Prostate gland (tissue), 2 donors: ENCODE results near the gene ZNF583. TPM values are rescaled to one million over a fixed set of nuclear protein-coding genes. Genes with fewer than 3 reads are reported as not detected.

Experiments
- DNase-seq: peaks from one replicate; pipeline ENCODE4 v3.0.0-alpha.2; 2019; ENCODE audit warnings: low spot score
- H3K27ac ChIP-seq, 2 donors: fragments of 200-600 bp; sonication (generic); 2 replicates each; pipeline ENCODE4 v1.5.1; 2017 to 2019
- H3K27me3 ChIP-seq: fragments of 200-600 bp; sonication (generic); replicated peaks from 2 replicates; pipeline ENCODE4 v1.5.1; 2019; ENCODE audit not compliant: insufficient read depth
- H3K36me3 ChIP-seq, 2 donors: fragments of 200-600 bp; sonication (generic); 1 replicate in 1 of 2; 2 replicates in 1 of 2; pipeline versions ENCODE4 v1.5.1 to v1.8.1; 2017 to 2019
- H3K4me1 ChIP-seq: fragments of 200-600 bp; sonication (generic); replicated peaks from 2 replicates; pipeline ENCODE4 v1.5.1; 2019
- H3K4me3 ChIP-seq, 2 donors: fragments of 200-600 bp; sonication (generic); 2 replicates each; pipeline ENCODE4 v1.5.1; 2017 to 2019
- H3K9me3 ChIP-seq: fragments of 200-600 bp; sonication (generic); 2 replicates; pipeline ENCODE4 v1.5.1; 2017
- CTCF ChIP-seq, 4 experiments: fragments of 200-600 bp in 2 of 4; fragments of 450-650 bp in 2 of 4; sonication (generic) in 2 of 4; IDR thresholded peaks; 1 replicate in 3 of 4; 2 replicates in 1 of 4; pipeline ENCODE4 v1.5.1; 2016 to 2019; ENCODE audit warnings: antibody characterized with exemption in 4 of 4, mild to moderate bottlenecking in 2 of 4, moderate library complexity in 2 of 4
- POLR2A ChIP-seq: fragments of 450-650 bp; IDR thresholded peaks from one replicate; pipeline ENCODE4 v1.6.1; 2016; ENCODE audit warnings: antibody characterized with exemption, mild to moderate bottlenecking
- POLR2AphosphoS5 ChIP-seq: sonication (generic); formaldehyde crosslinking; IDR thresholded peaks from one replicate; pipeline ENCODE4 v1.6.1; 2017; ENCODE audit warnings: antibody characterized with exemption
- WGBS: methylation state at CpG from one replicate; pipeline ENCODE4 v1.1.5; 2018; 5-methylcytosine and 5-hydroxymethylcytosine counted together
- intact Hi-C: fragments of 100-400 bp; cut with DNase I; formaldehyde crosslinking; loops from one replicate; pipeline ENCODE4 v1.14.2; 2022
- total RNA-seq, 2 donors: library from RNA; depleted of rRNA; stranded (reverse); fragments of >200 nt; gene quantifications; one replicate each; pipeline ENCODE4 v1.1.0, GENCODE V29; 2016

Gene ZNF583
- total RNA-seq, 2 donors from 2014 or later: 3.6 to 5.2 TPM

GRCh38 chr19:56393119-56394012 is 10.8 kb upstream of the ZNF583 start, which contains the start of gene ZNF582:
ZNF582 (minus strand) TSS chr19:56393534; CDS start chr19:56391752, 1,782 bp downstream.
- peak within 1 kb of the TSS; percentile 89 to 90 for H3K27ac ChIP-seq
- peak; percentile 94 for DNase-seq
- intact Hi-C loops: loop anchor here (2.0 kb wide), 1 partner anchor 83 kb away; the partner anchor contains the start of gene ZNF667
- no peaks in the 10 kb centered on the region for H3K9me3 ChIP-seq
- TF ChIP-seq POLR2A (no peak), CTCF (IDR thresholded peaks at IDR 0.05) (peak; percentile 30 to 72 (median 66)), POLR2AphosphoS5 (peak; percentile 94)
- 2% methylated on average over 72 of the region's 73 CpGs for WGBS
- H3K4me3 ChIP-seq: peak within 1 kb of the TSS; percentile 64 to 74
- H3K4me1 ChIP-seq: no peaks in the 10 kb centered on the region
- no peaks in the 10 kb centered on the region for H3K27me3 ChIP-seq
- H3K36me3 ChIP-seq: no peaks in the 10 kb centered on the region

- 89% methylated on average over 5 of the region's 5 CpGs for WGBS
- TF ChIP-seq POLR2AphosphoS5: no peak
- TF ChIP-seq POLR2A: no peak
- TF ChIP-seq CTCF (IDR thresholded peaks at IDR 0.05): no peak
- Histone ChIP-seq H3K4me3 (no peak overlapping the region), H3K9me3 (no peaks in the 10 kb centered on the region), H3K4me1 (no peaks in the 10 kb centered on the region), H3K27me3 (no peaks in the 10 kb centered on the region), H3K27ac (no peak overlapping the region), H3K36me3 (no peaks in the 10 kb centered on the region)
- intact Hi-C loops: no loop called here
- DNase-seq: no peak
These were observed 5.3 kb upstream of the ZNF583 start for GRCh38 chr19:56398809-56399208.

GRCh38 chr19:56400485-56400884 is 3.6 kb upstream of the ZNF583 start:
- H3K27ac ChIP-seq: no peak overlapping the region
- 98% methylated on average over 4 of the region's 4 CpGs for WGBS
- no peaks in the 10 kb centered on the region for H3K9me3 ChIP-seq

GRCh38 chr19:56403261-56403660 is 871 bp upstream of the ZNF583 start:
- intact Hi-C loops: no loop called here
- H3K36me3 ChIP-seq: peaks cover 0 to under 1% of the 10 kb centered on the region in 2 donors

More at GRCh38 chr19:56400485-56400884, 3.6 kb upstream of the ZNF583 start:
- no peak for TF ChIP-seq POLR2A
- no peak for TF ChIP-seq CTCF (IDR thresholded peaks at IDR 0.05)
- TF ChIP-seq POLR2AphosphoS5: no peak
- DNase-seq: no peak
- no peaks in the 10 kb centered on the region for H3K36me3 ChIP-seq
- intact Hi-C loops: no loop called here
- H3K4me3 ChIP-seq: no peak overlapping the region
- H3K27me3 ChIP-seq: no peaks in the 10 kb centered on the region
- H3K4me1 ChIP-seq: no peaks in the 10 kb centered on the region

More at GRCh38 chr19:56403261-56403660, 871 bp upstream of the ZNF583 start:
- no peaks in the 10 kb centered on the region for H3K27me3 ChIP-seq
- peak overlapping the region; percentile 94 to 99 for H3K27ac ChIP-seq
- TF ChIP-seq CTCF (IDR thresholded peaks at IDR 0.05) (no peak), POLR2AphosphoS5 (no peak), POLR2A (no peak)
- 31% methylated on average over 9 of the region's 9 CpGs for WGBS
- no peak for DNase-seq
- H3K4me1 ChIP-seq: no peaks in the 10 kb centered on the region
- H3K4me3 ChIP-seq: peak overlapping the region; percentile 63 to 94
- H3K9me3 ChIP-seq: no peaks in the 10 kb centered on the region
